Activated CD8-positive, alpha-beta memory T cell treated with anti-CD3 and anti-CD28 coated beads for 1 hour (primary cell): ENCODE results near the gene PIGN.

Source experiments
- DNase-seq, 2 donors: peaks; one replicate each; pipeline ENCODE4 v3.0.0-alpha.2; 2020; ENCODE audit warnings: low read depth in 1 of 2; ENCODE audit errors: extremely low read depth in 1 of 2

Gene PIGN

GRCh38 chr18:62118328-62118727 is 68.5 kb downstream of the PIGN start:
- no peak for DNase-seq

DNA sequence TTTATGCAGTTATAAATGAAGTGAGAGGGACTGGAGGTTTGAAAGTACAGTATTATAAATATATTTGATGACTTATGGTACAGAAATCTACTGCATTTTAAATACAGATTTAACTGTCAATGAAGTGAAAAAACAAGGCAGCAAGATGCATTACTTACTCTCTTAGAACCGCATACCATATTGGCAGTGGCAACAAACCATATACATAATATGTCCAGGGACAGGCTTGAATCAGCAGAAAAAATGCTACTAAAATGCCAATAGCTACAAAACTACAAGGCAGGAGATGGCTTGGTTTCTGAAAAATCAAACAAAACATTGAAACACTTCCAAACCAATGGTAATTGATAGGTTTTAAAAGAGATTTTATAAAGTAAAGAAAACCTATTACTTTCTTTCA is 77.2 kb downstream of the PIGN start:
- DNase-seq: no peak

GRCh38 chr18:62107881-62108280 is 79.0 kb downstream of the PIGN start:
- no peak for DNase-seq

DNA sequence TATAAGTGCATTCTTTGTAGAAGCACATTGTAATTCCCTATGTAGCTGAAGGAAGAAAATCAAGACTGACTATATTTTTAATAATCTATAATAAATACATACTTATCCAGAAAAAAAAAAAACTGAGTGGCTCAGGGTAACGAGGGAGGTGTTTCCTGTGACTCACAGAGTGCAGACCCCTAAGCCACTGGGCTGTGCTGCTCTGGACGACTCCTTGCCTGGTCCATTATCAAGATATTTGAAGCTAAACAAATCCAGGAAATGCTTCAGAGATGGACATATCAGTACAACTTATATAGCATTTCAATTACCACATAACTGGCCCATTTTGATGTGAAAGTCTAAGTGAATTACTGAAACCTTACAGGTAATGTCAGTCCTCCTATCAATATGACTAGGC is 80.6 kb downstream of the PIGN start:
- no peak for DNase-seq

DNA sequence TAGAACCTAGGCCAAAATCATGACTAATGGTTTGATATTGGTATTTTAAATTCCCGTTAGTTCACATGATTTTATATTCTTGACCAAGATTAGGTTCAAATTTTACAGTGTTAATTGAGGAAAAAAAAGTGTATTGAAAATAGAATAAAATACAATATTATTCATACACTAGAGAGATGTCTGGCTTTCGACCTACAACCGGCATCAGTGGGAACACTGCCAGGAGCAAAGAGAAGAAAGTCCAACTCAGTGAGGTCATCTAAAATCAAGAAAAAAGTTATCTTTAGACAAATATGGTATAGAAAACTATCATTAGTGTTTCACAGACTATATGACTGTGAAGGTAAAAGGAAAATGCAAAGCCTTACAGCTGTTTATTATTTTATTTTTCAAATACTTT is 81.5 kb downstream of the PIGN start:
- no peak for DNase-seq

DNA sequence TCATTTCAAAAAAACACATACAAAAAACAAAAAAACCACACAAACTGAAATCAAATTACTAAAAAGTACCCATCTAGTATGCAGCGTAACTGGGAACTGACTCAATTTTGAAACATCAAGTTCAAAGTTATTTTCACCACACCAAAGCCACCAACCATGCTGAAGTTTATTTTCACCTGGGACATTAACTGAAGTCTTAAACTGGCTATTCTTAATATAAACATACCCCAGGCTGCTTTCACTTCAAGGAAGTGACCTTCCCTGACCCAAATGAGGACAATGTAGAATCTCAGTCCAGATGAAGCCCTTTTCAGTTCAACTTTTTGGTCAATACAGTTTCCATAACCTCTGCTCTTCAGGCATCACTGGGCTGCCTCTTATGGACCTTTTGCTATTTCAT is 84.6 kb downstream of the PIGN start:
- DNase-seq: no peak

GRCh38 chr18:62101321-62101721 is 85.5 kb downstream of the PIGN start:
- no peak for DNase-seq

DNA sequence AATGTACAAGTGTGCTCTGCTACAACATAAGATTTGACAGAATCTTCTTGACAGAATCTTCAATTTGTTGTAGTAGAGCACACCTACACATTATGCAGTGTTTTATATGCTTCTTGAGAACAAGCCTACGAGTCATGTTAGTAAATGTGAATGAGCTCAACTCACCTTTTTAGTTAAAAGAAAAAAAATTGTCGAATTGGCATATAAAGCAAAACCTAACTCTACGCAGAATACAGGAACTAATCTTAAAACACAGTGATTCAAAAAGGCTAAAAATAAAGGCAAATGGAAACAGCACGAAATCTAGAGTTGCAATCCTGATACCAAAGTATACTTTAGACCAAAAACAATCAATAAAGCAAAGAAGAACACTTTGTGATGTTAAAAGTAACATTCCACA is 87.9 kb downstream of the PIGN start:
- DNase-seq: no peak

- no peak for DNase-seq
Observed at GRCh38 chr18:62097698-62098097, 89.2 kb downstream of the PIGN start.

DNA sequence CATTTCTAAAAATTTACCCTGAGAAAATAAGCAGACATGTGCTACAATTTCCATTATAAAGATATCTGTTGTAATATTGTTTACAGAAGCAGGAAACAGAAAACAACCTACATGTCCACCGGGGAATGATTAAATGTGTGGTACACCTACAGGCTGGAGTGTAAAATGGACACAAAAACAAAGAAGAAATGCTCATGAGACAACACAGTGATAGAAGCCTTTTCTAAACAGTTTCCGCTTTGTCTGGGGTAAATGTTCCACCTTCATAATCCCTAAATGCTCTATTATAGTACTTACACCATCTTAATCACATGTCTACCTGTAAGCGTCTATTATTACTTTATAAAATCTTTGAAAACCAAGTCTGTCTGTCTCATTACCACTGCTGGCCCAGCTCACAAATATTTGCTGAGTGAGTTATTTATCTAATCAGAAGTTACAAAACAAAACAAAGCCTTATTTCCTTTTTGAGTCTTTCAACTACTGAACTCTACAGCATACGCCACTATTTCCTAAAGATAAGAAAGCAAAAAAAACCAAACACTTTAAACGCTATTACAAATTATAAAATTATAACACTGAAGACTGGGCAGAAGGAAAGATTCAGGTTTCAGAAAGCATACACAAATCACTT is 95.3 kb downstream of the PIGN start:
- no peak for DNase-seq

- DNase-seq: no peak
Observed at GRCh38 chr18:62089174-62089573, 97.7 kb downstream of the PIGN start.

GRCh38 chr18:62088156-62088555 is 98.7 kb downstream of the PIGN start:
- no peak for DNase-seq

GRCh38 chr18:62085756-62086155 is 101.1 kb downstream of the PIGN start:
- DNase-seq: no peak

DNA sequence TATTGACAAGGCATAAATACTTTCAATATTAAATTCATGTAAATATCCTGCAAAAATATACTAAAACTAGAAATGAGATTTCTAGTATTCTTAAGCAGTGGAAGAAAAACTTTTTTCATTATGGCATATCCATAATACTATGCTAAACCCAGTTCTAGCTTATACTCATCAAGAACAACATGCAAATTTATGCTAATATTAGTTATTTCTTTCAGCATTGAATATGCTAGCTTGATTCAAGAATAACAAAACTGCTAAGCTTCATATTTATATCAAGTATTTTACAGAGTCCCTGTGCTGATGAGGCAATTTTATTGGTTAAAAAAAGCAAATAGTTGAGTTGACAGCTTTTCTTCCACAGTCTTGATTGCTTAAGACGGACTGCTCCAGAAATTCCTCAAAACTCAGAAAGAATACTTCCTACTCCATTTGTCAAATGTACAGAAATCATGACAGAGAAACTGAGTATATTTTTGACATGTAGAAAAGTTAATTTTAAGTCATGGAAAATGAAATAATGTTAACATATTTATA is 105.0 kb downstream of the PIGN start:
- DNase-seq: no peak

GRCh38 chr18:62081248-62081647 is 105.6 kb downstream of the PIGN start:
- DNase-seq: no peak

DNA sequence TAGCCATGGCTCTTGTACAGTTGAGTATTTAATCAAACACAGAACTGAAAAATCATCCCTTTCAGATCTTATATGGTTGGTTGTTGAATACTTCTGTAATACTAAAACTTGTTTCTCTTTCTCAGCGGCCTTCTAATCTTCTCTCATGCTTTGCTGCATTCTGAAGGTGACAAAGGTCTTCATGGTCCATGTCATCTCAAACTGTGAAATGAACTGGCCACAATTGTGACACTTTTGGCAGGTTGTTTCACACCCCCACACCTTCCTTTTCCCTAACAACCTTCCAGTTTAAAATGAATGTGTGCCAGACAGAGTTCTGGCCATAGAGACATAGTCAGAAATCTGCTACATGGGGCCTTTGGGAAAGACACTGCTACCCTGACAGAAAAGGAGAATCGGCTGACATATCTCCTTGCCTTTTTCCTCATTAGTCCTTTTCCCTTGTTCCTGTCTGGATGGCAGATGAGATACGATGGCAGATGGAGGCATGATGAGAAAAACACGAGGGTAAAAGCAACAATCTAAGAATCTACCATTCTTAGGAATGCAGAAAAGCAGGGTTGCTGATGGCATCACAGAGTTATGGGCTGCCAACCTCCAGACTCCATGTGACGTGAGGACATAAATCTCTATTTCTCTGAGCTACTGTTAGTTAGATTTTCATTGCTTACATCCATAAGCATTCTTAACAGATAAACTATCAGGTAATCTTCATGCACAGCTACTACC is 106.5 kb downstream of the PIGN start:
- no peak for DNase-seq

- DNase-seq: no peak
Observed at GRCh38 chr18:62073461-62074281, 113.2 kb downstream of the PIGN start.

DNA sequence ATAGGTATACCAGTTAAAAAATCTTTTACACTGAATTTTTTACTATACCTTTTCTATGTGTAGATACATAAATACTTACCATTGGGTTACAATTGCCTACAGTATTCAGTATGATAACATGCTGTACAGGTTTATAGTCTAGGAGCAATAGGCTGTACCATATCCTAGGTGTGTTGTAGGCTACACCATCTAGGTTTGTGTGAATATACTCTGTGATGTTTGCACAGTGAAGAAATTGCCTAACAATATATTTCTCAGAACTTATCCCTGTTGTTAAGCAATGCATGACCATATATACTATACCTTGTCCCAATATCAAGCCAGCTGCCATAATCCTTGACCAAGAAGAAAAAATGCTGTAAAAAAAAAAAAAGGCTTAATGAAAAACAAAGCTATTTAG is 114.5 kb downstream of the PIGN start:
- no peak for DNase-seq

GRCh38 chr18:62071071-62071470 is 115.8 kb downstream of the PIGN start:
- DNase-seq: no peak

DNA sequence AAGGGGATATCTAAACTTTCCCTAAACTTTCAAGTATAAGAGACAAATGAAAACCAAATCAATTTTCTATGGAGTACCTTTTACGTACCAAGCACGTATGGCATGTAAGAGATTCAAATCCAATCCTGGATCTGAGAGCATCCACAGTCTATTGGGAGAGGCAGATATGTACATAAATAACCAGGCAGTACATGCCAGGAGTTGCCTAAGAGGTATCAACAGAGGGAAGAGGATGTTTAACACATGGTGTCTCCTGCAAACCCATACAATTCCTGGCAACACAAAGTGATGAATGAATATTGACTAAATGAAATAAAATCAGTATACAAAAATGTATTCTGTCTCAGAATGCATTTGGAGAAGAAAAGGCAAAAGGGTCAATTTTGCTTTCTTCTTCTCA is 116.6 kb downstream of the PIGN start:
- no peak for DNase-seq

GRCh38 chr18:62069556-62069955 is 117.3 kb downstream of the PIGN start:
- no peak for DNase-seq
